Gastrocnemius medialis (tissue), 4 donors: ENCODE measurements around the gene BICD2.

ENCODE experiments used
- CTCF ChIP-seq, 5 experiments: fragments of 450-650 bp in 3 of 5; fragments of 200-600 bp in 2 of 5; sonication (generic) in 2 of 5; IDR thresholded peaks in 4 of 5; conservative IDR thresholded peaks in 1 of 5; 1 replicate in 4 of 5; 2 replicates in 1 of 5; pipeline ENCODE4 v1.5.1; 2016 to 2019; ENCODE audit warnings: antibody characterized with exemption in 5 of 5, mild to moderate bottlenecking in 3 of 5, moderate library complexity in 3 of 5
- POLR2A ChIP-seq, 2 donors: fragments of 450-650 bp; IDR thresholded peaks; one replicate each; pipeline ENCODE4 v1.6.1; 2017; ENCODE audit warnings: antibody characterized with exemption in 2 of 2, mild to moderate bottlenecking in 2 of 2, moderate library complexity in 2 of 2

- peak; percentile 78 to 88 (median 85) for TF ChIP-seq CTCF (IDR thresholded peaks at IDR 0.05 in 4 of 5, conservative IDR thresholded peaks at IDR 0.05 in 1 of 5)
- no peak for TF ChIP-seq POLR2A (IDR thresholded peaks at IDR 0.05)
Observed at GRCh38 chr9:92790542-92791527, 26.2 kb upstream of the BICD2 start.
